ENCODE measurements around the gene CEMIP2. TPM values are rescaled to one million over a fixed set of nuclear protein-coding genes. Genes with fewer than 3 reads are reported as not detected.

The CEMIP2 gene
- total RNA-seq, 1 experiment from 2014 or later: 17.7 TPM

DNA sequence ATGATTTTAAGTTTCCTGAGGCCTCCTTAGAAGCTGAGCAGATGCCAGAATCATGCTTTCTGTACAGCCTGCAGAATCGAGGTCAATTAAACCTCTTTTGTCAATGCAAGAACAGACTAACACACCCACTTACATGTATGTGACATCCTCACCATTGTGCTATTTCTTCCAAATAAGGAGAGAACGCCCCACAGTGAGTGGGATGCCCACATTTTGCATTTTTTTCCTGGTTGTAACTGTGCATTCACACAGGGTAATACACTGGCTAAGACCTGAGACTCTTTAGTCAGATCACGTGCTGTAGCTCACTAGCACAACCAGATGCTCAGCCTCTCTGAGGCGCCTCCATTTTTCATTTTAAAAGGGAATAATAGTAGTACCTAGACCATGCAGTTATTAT is 4.4 kb upstream of the CEMIP2 start:
- intact Hi-C loops (cut with micrococcal nuclease): no loop called here
- H3K9me3 Mint-ChIP-seq (ENCODE audit: unreplicated experiment): no peaks in the 10 kb centered on the region
- no peak overlapping the region for H3K27ac Mint-ChIP-seq (ENCODE audit: low read depth, unreplicated experiment)
- no TSS peak for BruUV-seq (replicated peaks)
- CTCF ChIA-PET: interaction anchor here (1.0 to 1.7 kb wide), 4 partner anchors 34 to 168 kb away, joined by 3 to 5 read pairs (median 4); no protein-coding TSS in a partner anchor
- peaks cover 8% of the 10 kb centered on the region for H3K4me1 Mint-ChIP-seq (ENCODE audit: insufficient read depth, unreplicated experiment)
- H3K36me3 Mint-ChIP-seq (ENCODE audit: insufficient read depth, unreplicated experiment): no peaks in the 10 kb centered on the region
- DNase-seq (ENCODE audit: unreplicated experiment): no peak
- no peak overlapping the region for H3K4me3 Mint-ChIP-seq (ENCODE audit: unreplicated experiment)
- POLR2A ChIA-PET: no interaction called here
- no peaks in the 10 kb centered on the region for H3K27me3 Mint-ChIP-seq (ENCODE audit: insufficient read depth, unreplicated experiment)
- TF ChIP-seq CTCF (IDR thresholded peaks at IDR 0.05; ENCODE audit: unreplicated experiment): no peak

GRCh38 chr9:71770170-71770569 is 1.9 kb upstream of the CEMIP2 start:
- CTCF ChIA-PET: interaction anchor here (0.6 to 7.0 kb wide), 20 partner anchors 9 to 485 kb away, joined by 3 to 91 read pairs (median 4); no protein-coding TSS in a partner anchor
- H3K27me3 Mint-ChIP-seq (ENCODE audit: insufficient read depth, unreplicated experiment): no peaks in the 10 kb centered on the region
- BruUV-seq (replicated peaks): no TSS peak
- peaks cover 28% of the 10 kb centered on the region for H3K4me1 Mint-ChIP-seq (ENCODE audit: insufficient read depth, unreplicated experiment)
- H3K9me3 Mint-ChIP-seq (ENCODE audit: unreplicated experiment): no peaks in the 10 kb centered on the region
- no peaks in the 10 kb centered on the region for H3K36me3 Mint-ChIP-seq (ENCODE audit: insufficient read depth, unreplicated experiment)
- TF ChIP-seq CTCF (IDR thresholded peaks at IDR 0.05; ENCODE audit: unreplicated experiment): no peak
- DNase-seq (ENCODE audit: unreplicated experiment): no peak
- POLR2A ChIA-PET: interaction anchor here (0.5 to 4.7 kb wide), 5 partner anchors 49 to 206 kb away, joined by 3 to 75 read pairs (median 4); partner anchors contain the start of genes ABHD17B and C9orf85
- intact Hi-C loops (cut with micrococcal nuclease): no loop called here
- H3K27ac Mint-ChIP-seq (ENCODE audit: low read depth, unreplicated experiment): no peak overlapping the region
- H3K4me3 Mint-ChIP-seq (ENCODE audit: unreplicated experiment): peak overlapping the region; percentile 92

- H3K4me1 Mint-ChIP-seq (ENCODE audit: insufficient read depth, unreplicated experiment): peaks cover 33% of the 10 kb centered on the region
- H3K9me3 Mint-ChIP-seq (ENCODE audit: unreplicated experiment): no peaks in the 10 kb centered on the region
- POLR2A ChIA-PET: interaction anchor here (0.5 to 4.7 kb wide), 14 partner anchors 36 to 1873 kb away, joined by 3 to 75 read pairs (median 4); partner anchors contain the start of genes ABHD17B and C9orf85
- H3K27ac Mint-ChIP-seq (ENCODE audit: low read depth, unreplicated experiment): no peak overlapping the region
- DNase-seq (ENCODE audit: unreplicated experiment): peak; percentile 79
- BruUV-seq (replicated peaks): no TSS peak
- intact Hi-C loops (cut with micrococcal nuclease): loop anchor here (1.0 to 5.0 kb wide), 6 partner anchors 43 to 484 kb away; partner anchors contain the start of genes ABHD17B and C9orf85
- H3K27me3 Mint-ChIP-seq (ENCODE audit: insufficient read depth, unreplicated experiment): no peaks in the 10 kb centered on the region
- CTCF ChIA-PET: interaction anchor here (0.5 to 7.0 kb wide), 38 partner anchors 9 to 484 kb away, joined by 3 to 91 read pairs (median 3); no protein-coding TSS in a partner anchor
- TF ChIP-seq CTCF (IDR thresholded peaks at IDR 0.05; ENCODE audit: unreplicated experiment): peak; percentile 31
- no peaks in the 10 kb centered on the region for H3K36me3 Mint-ChIP-seq (ENCODE audit: insufficient read depth, unreplicated experiment)
- H3K4me3 Mint-ChIP-seq (ENCODE audit: unreplicated experiment): peak overlapping the region; percentile 92
Observed at GRCh38 chr9:71769175-71770161, 1.2 kb upstream of the CEMIP2 start.

Data from MCF 10A (cell line).